Natural killer cell (primary cell): ENCODE measurements around the gene SIRT5. TPM values are rescaled to one million over a fixed set of nuclear protein-coding genes. Genes with fewer than 3 reads are reported as not detected.

Experiments used
- ATAC-seq, 3 donors: fragments of 150-1000 bp in 2 of 3; fragments of 200-7000 bp in 1 of 3; cut with Tn5 transposase; 1 replicate in 1 of 3; 2 replicates in 2 of 3; pipeline ENCODE4 v1.10.0; 2021; ENCODE audit warnings: mild to moderate bottlenecking in 2 of 3, moderate library complexity in 2 of 3
- DNase-seq, 2 donors: peaks; one replicate each; pipeline versions ENCODE4 v3.0.0 to v3.0.0-alpha.2; 2013 to 2021; ENCODE audit warnings: mixed read lengths in 1 of 2
- H3K27ac ChIP-seq: one replicate; pipeline ENCODE4 v1.5.1; 2013; ENCODE audit warnings: mild to moderate bottlenecking, low read length
- H3K27me3 ChIP-seq: one replicate; pipeline ENCODE4 v1.6.1; 2013; ENCODE audit warnings: low read length; ENCODE audit not compliant: control insufficient read depth, insufficient read depth
- H3K36me3 ChIP-seq: one replicate; pipeline ENCODE4 v1.6.1; 2013; ENCODE audit warnings: low read length; ENCODE audit not compliant: control insufficient read depth, insufficient read depth
- H3K4me1 ChIP-seq: one replicate; pipeline ENCODE4 v1.6.1; 2013; ENCODE audit warnings: low read length; ENCODE audit not compliant: control insufficient read depth, insufficient read depth
- H3K4me3 ChIP-seq: one replicate; pipeline ENCODE4 v1.5.1; 2013; ENCODE audit warnings: low read length
- H3K9me3 ChIP-seq: one replicate; pipeline ENCODE4 v1.6.1; 2013; ENCODE audit warnings: low read length; ENCODE audit not compliant: control insufficient read depth, insufficient read depth
- H3K27ac Mint-ChIP-seq, 2 donors: one replicate each; pipeline ENCODE4 v1.8.0; 2022; ENCODE audit warnings: mild to moderate bottlenecking in 2 of 2, mixed read lengths in 2 of 2, moderate library complexity in 1 of 2
- H3K27me3 Mint-ChIP-seq, 2 donors: one replicate each; pipeline ENCODE4 v1.8.0; 2022; ENCODE audit warnings: low read depth in 2 of 2, mixed read lengths in 2 of 2
- H3K36me3 Mint-ChIP-seq: one replicate; pipeline ENCODE4 v1.8.0; 2022; ENCODE audit warnings: mixed read lengths
- H3K4me1 Mint-ChIP-seq, 2 donors: one replicate each; pipeline ENCODE4 v1.8.0; 2022; ENCODE audit warnings: mixed read lengths in 2 of 2
- H3K4me3 Mint-ChIP-seq: one replicate; pipeline ENCODE4 v1.8.0; 2022; ENCODE audit warnings: mild to moderate bottlenecking, moderate library complexity, mixed read lengths
- H3K9me3 Mint-ChIP-seq, 2 donors: one replicate each; pipeline ENCODE4 v1.8.0; 2022; ENCODE audit warnings: mixed read lengths in 2 of 2
- CTCF ChIP-seq: fragments of 200-600 bp; IDR thresholded peaks from one replicate; pipeline ENCODE4 v1.8.0; 2022; ENCODE audit warnings: antibody characterized with exemption
- WGBS: methylation state at CpG from one replicate; pipeline ENCODE4 v1.1.7; 2013; ENCODE audit warnings: missing lambda C conversion rate; ENCODE audit not compliant: insufficient coverage; 5-methylcytosine and 5-hydroxymethylcytosine counted together
- intact Hi-C: fragments of 100-400 bp; cut with micrococcal nuclease; formaldehyde crosslinking; loops from one replicate; pipeline ENCODE4 v1.14.2; 2022
- total RNA-seq, 4 donors: library from RNA; stranded (reverse); fragments of 120-200 nt in 1 of 4; gene quantifications; one replicate each; pipeline versions ENCODE4 v1.2.3 to v1.2.4, GENCODE V29; 2013 to 2022

SIRT5 gene
- total RNA-seq, 3 donors from 2014 or later (not counting 1 experiment from before 2014, with no cell fraction given): 8.8 to 13.9 (median 12.2) TPM

- H3K9me3 ChIP-seq: no peaks in the 10 kb centered on the region
- TF ChIP-seq CTCF: no peak
- no peak overlapping the region for H3K27ac ChIP-seq
- peaks cover 10% of the 10 kb centered on the region for H3K36me3 ChIP-seq
- Mint-ChIP-seq H3K27me3 (no peaks in the 10 kb centered on the region), H3K9me3 (no peaks in the 10 kb centered on the region), H3K27ac (no peak overlapping the region), H3K4me1 (peaks cover 8 to 13% of the 10 kb centered on the region in 2 donors), H3K36me3 (no peaks in the 10 kb centered on the region), H3K4me3 (no peak overlapping the region)
- no peak overlapping the region for H3K4me3 ChIP-seq
- ATAC-seq: peak in 1 of 3 donors; percentile 39
- 83% methylated on average over 8 of the region's 9 CpGs for WGBS
- peaks cover 7% of the 10 kb centered on the region for H3K4me1 ChIP-seq
- no peak for DNase-seq
- intact Hi-C loops: no loop called here
- H3K27me3 ChIP-seq: no peaks in the 10 kb centered on the region
These were observed 7.4 kb downstream of the SIRT5 start for GRCh38 chr6:13581700-13582229.

GRCh38 chr6:13586603-13587542, 12.5 kb downstream of the SIRT5 start:
- Mint-ChIP-seq H3K36me3 (no peaks in the 10 kb centered on the region), H3K9me3 (no peaks in the 10 kb centered on the region), H3K27me3 (no peaks in the 10 kb centered on the region), H3K4me3 (no peak overlapping the region), H3K27ac (no peak overlapping the region), H3K4me1 (peaks cover 8 to 13% of the 10 kb centered on the region in 2 donors)
- H3K27me3 ChIP-seq: no peaks in the 10 kb centered on the region
- peaks cover 7% of the 10 kb centered on the region for H3K4me1 ChIP-seq
- no peaks in the 10 kb centered on the region for H3K9me3 ChIP-seq
- no peak overlapping the region for H3K27ac ChIP-seq
- 95% methylated on average over 7 of the region's 7 CpGs for WGBS
- no peak for DNase-seq
- intact Hi-C loops: no loop called here
- no peak overlapping the region for H3K4me3 ChIP-seq
- peaks cover 15% of the 10 kb centered on the region for H3K36me3 ChIP-seq
- TF ChIP-seq CTCF: no peak
- no peak for ATAC-seq

- no peak for TF ChIP-seq CTCF
- no peak for DNase-seq
- H3K27me3 Mint-ChIP-seq: no peaks in the 10 kb centered on the region
- Histone ChIP-seq H3K27ac (no peak overlapping the region), H3K4me3 (no peak overlapping the region), H3K27me3 (no peaks in the 10 kb centered on the region), H3K9me3 (no peaks in the 10 kb centered on the region), H3K4me1 (no peaks in the 10 kb centered on the region), H3K36me3 (peaks cover 24% of the 10 kb centered on the region)
- ATAC-seq: no peak
- 94% methylated on average over 8 of the region's 9 CpGs for WGBS
- intact Hi-C loops: no loop called here
- no peaks in the 10 kb centered on the region for H3K9me3 Mint-ChIP-seq
- H3K4me1 Mint-ChIP-seq: no peaks in the 10 kb centered on the region
- H3K27ac Mint-ChIP-seq: no peak overlapping the region
- H3K4me3 Mint-ChIP-seq: no peak overlapping the region
- no peaks in the 10 kb centered on the region for H3K36me3 Mint-ChIP-seq
These were observed 15.4 kb downstream of the SIRT5 start for GRCh38 chr6:13589801-13590200.
